Loucy (cell line): ENCODE measurements around the gene OIP5.
"Not testable (repeated sequence)": the region's sequence is repeated elsewhere in the genome, so short reads cannot be mapped to it uniquely, and the experiment has no call there.

Source experiments
- H2AFZ ChIP-seq: fragments of 200-600 bp; sonication (generic); 2 replicates; pipeline ENCODE4 v1.6.0; 2016; ENCODE audit warnings: antibody characterized with exemption, mild to moderate bottlenecking, low read length, moderate library complexity
- H3F3A ChIP-seq: fragments of 200-600 bp; 2 replicates; pipeline ENCODE4 v1.6.0; 2016; ENCODE audit warnings: antibody characterized with exemption, low read depth, mild to moderate bottlenecking
- H3K27me3 ChIP-seq: fragments of 200-600 bp; sonication (generic); 2 replicates; pipeline ENCODE4 v1.6.1; 2014; ENCODE audit warnings: low read length, mild to moderate bottlenecking; ENCODE audit not compliant: insufficient read depth, poor library complexity, severe bottlenecking
- H3K36me3 ChIP-seq: fragments of 200-600 bp; sonication (generic); 2 replicates; pipeline ENCODE4 v1.6.1; 2016; ENCODE audit warnings: low read length; ENCODE audit not compliant: insufficient read depth
- H3K4me1 ChIP-seq: fragments of 200-600 bp; sonication (generic); 2 replicates; pipeline ENCODE4 v1.5.1; 2014; ENCODE audit warnings: low read length, mild to moderate bottlenecking; ENCODE audit not compliant: insufficient read depth, poor library complexity, severe bottlenecking
- H3K4me2 ChIP-seq: fragments of 200-600 bp; sonication (generic); 2 replicates; pipeline ENCODE4 v1.6.0; 2014; ENCODE audit warnings: antibody characterized with exemption, low read length, low read depth, mild to moderate bottlenecking; ENCODE audit not compliant: poor library complexity, severe bottlenecking
- H3K4me3 ChIP-seq: fragments of 200-600 bp; sonication (generic); 2 replicates; pipeline ENCODE4 v1.5.1; 2014; ENCODE audit warnings: low read length, mild to moderate bottlenecking, mixed read lengths; ENCODE audit not compliant: poor library complexity, severe bottlenecking
- H3K79me2 ChIP-seq: fragments of 200-600 bp; sonication (generic); 2 replicates; pipeline ENCODE4 v1.6.1; 2014; ENCODE audit warnings: low read length; ENCODE audit not compliant: insufficient read depth
- H3K9ac ChIP-seq: fragments of 200-600 bp; sonication (generic); 2 replicates; pipeline ENCODE4 v1.6.0; 2014; ENCODE audit warnings: mild to moderate bottlenecking, low read depth, low read length, moderate library complexity; ENCODE audit not compliant: poor library complexity, severe bottlenecking
- H3K9me2 ChIP-seq: fragments of 200-600 bp; sonication (generic); replicated peaks from 2 replicates; pipeline ENCODE4 v1.6.1; 2016; ENCODE audit warnings: low read depth, low read length, mixed read lengths
- H3K9me3 ChIP-seq: fragments of 200-600 bp; sonication (generic); 2 replicates; pipeline ENCODE4 v1.6.1; 2014; ENCODE audit warnings: mild to moderate bottlenecking, antibody characterized with exemption, low read length, low read depth; ENCODE audit not compliant: insufficient read depth
- H4K20me1 ChIP-seq: fragments of 200-600 bp; sonication (generic); 2 replicates; pipeline ENCODE4 v1.6.0; 2014; ENCODE audit warnings: antibody characterized with exemption, low read length, mild to moderate bottlenecking; ENCODE audit not compliant: insufficient read depth, poor library complexity, severe bottlenecking
- CTCF ChIP-seq: fragments of 200-600 bp; sonication (generic); conservative IDR thresholded peaks from 2 replicates; pipeline ENCODE4 v1.5.1; 2014; ENCODE audit warnings: mild to moderate bottlenecking, antibody characterized with exemption, low read length
- EZH2phosphoT487 ChIP-seq: fragments of 200-600 bp; IDR thresholded peaks from 2 replicates; pipeline ENCODE4 v1.6.1; 2018; ENCODE audit warnings: antibody characterized with exemption, mild to moderate bottlenecking, moderate library complexity, borderline replicate concordance

OIP5 gene

GRCh38 chr15:41269887-41270286 lies 62.5 kb downstream of the OIP5 start:
- Histone ChIP-seq H3K36me3 (peaks cover 23% of the 10 kb centered on the region; the same call in 1 of the 2 replicates), H3K4me3 (no peak overlapping the region), H2AFZ (no peak overlapping the region)

GRCh38 chr15:41263891-41264351 lies 68.5 kb downstream of the OIP5 start:
- Histone ChIP-seq H3K27me3 (no peaks in the 10 kb centered on the region), H2AFZ (no peak overlapping the region), H4K20me1 (no peaks in the 10 kb centered on the region), H3K9me2 (no peaks in the 10 kb centered on the region), H3K9ac (no peak overlapping the region), H3K36me3 (peaks cover 32% of the 10 kb centered on the region; the same call in 1 of the 2 replicates), H3K4me1 (peaks cover 16% of the 10 kb centered on the region), H3K4me2 (no peak overlapping the region), H3K9me3 (no peaks in the 10 kb centered on the region), H3F3A (no peaks in the 10 kb centered on the region), H3K4me3 (no peak overlapping the region), H3K79me2 (no peaks in the 10 kb centered on the region)
- TF ChIP-seq EZH2phosphoT487 (no peak), CTCF (no peak)

More at GRCh38 chr15:41269887-41270286, 62.5 kb downstream of the OIP5 start:
- Histone ChIP-seq H3K9me3 (no peaks in the 10 kb centered on the region), H3K9ac (no peak overlapping the region), H3K4me1 (no peaks in the 10 kb centered on the region), H3K79me2 (no peaks in the 10 kb centered on the region), H3K4me2 (no peak overlapping the region), H3K27me3 (no peaks in the 10 kb centered on the region), H3K9me2 (no peaks in the 10 kb centered on the region), H3F3A (no peaks in the 10 kb centered on the region), H4K20me1 (no peaks in the 10 kb centered on the region)
- TF ChIP-seq CTCF (no peak), EZH2phosphoT487 (no peak)

GRCh38 chr15:41262571-41262970 lies 69.8 kb downstream of the OIP5 start:
- H3K36me3 ChIP-seq: peaks cover 34% of the 10 kb centered on the region; the same call in 1 of the 2 replicates
- no peaks in the 10 kb centered on the region for H3K9me3 ChIP-seq
- H4K20me1 ChIP-seq: no peaks in the 10 kb centered on the region
- H3K4me1 ChIP-seq: peaks cover 21% of the 10 kb centered on the region
- H3K9ac ChIP-seq: no peak overlapping the region
- H3K9me2 ChIP-seq: no peaks in the 10 kb centered on the region
- TF ChIP-seq CTCF (no peak), EZH2phosphoT487 (no peak)
- H3K79me2 ChIP-seq: no peaks in the 10 kb centered on the region
- no peak overlapping the region for H3K4me2 ChIP-seq
- H3F3A ChIP-seq: no peaks in the 10 kb centered on the region
- H3K4me3 ChIP-seq: no peak overlapping the region
- H2AFZ ChIP-seq: no peak overlapping the region
- no peaks in the 10 kb centered on the region for H3K27me3 ChIP-seq

GRCh38 chr15:41260924-41261323 lies 71.5 kb downstream of the OIP5 start:
- H3K4me1 ChIP-seq: peaks cover 31% of the 10 kb centered on the region
- H3K27me3 ChIP-seq: not testable (repeated sequence)

More at GRCh38 chr15:41260924-41261323, 71.5 kb downstream of the OIP5 start:
- not testable (repeated sequence) for H3K4me3 ChIP-seq, H3K9ac ChIP-seq, H3K4me2 ChIP-seq, H3F3A ChIP-seq, H4K20me1 ChIP-seq, H3K79me2 ChIP-seq, H2AFZ ChIP-seq, H3K9me3 ChIP-seq, H3K9me2 ChIP-seq
- peaks cover 24% of the 10 kb centered on the region; the same call in 1 of the 2 replicates for H3K36me3 ChIP-seq
